Effector memory CD4-positive, alpha-beta T cell (primary cell): ENCODE measurements around the gene ARHGEF4.

ENCODE experiments used
- DNase-seq, 3 donors: peaks; one replicate each; pipeline ENCODE4 v3.0.0-alpha.2; 2020
- H3K27ac ChIP-seq: 2 replicates; pipeline ENCODE4 v1.7.0; 2013; ENCODE audit warnings: mild to moderate bottlenecking, low read length, moderate library complexity; ENCODE audit not compliant: insufficient read depth, poor library complexity, severe bottlenecking
- H3K27me3 ChIP-seq: replicated peaks from 2 replicates; pipeline ENCODE4 v1.7.0; 2013; ENCODE audit warnings: mild to moderate bottlenecking, low read length; ENCODE audit not compliant: insufficient read depth, control insufficient read depth, poor library complexity, severe bottlenecking
- H3K36me3 ChIP-seq: 2 replicates; pipeline ENCODE4 v1.7.0; 2013; ENCODE audit warnings: mild to moderate bottlenecking, low read length, moderate library complexity; ENCODE audit not compliant: control insufficient read depth, insufficient read depth
- H3K4me1 ChIP-seq: 2 replicates; pipeline ENCODE4 v1.7.0; 2013; ENCODE audit warnings: low read length, mild to moderate bottlenecking; ENCODE audit not compliant: control insufficient read depth, insufficient read depth, poor library complexity, severe bottlenecking
- H3K4me3 ChIP-seq: 2 replicates; pipeline ENCODE4 v1.7.0; 2013; ENCODE audit warnings: low read length, low read depth, mild to moderate bottlenecking; ENCODE audit not compliant: insufficient read depth, poor library complexity, severe bottlenecking
- H3K9me3 ChIP-seq: 2 replicates; pipeline ENCODE4 v1.7.0; 2013; ENCODE audit warnings: mild to moderate bottlenecking, low read length, moderate library complexity; ENCODE audit not compliant: control insufficient read depth

ARHGEF4 gene

GRCh38 chr2:130819608-130820278 lies 17.0 kb upstream of the ARHGEF4 start:
- H3K27me3 ChIP-seq, result no peaks in the 10 kb centered on the region
- no peak overlapping the region for H3K27ac ChIP-seq
- H3K9me3 ChIP-seq, result no peaks in the 10 kb centered on the region
- H3K4me1 ChIP-seq, result peaks cover 9% of the 10 kb centered on the region
- DNase-seq, result no peak
- no peaks in the 10 kb centered on the region for H3K36me3 ChIP-seq
- no peak overlapping the region for H3K4me3 ChIP-seq

GRCh38 chr2:130820279-130820861 lies 16.3 kb upstream of the ARHGEF4 start:
- Histone ChIP-seq H3K36me3 (no peaks in the 10 kb centered on the region), H3K4me1 (peaks cover 12% of the 10 kb centered on the region), H3K27me3 (no peaks in the 10 kb centered on the region), H3K27ac (no peak overlapping the region), H3K9me3 (no peaks in the 10 kb centered on the region), H3K4me3 (no peak overlapping the region)
- DNase-seq, result no peak

GRCh38 chr2:130821867-130822266 lies 14.8 kb upstream of the ARHGEF4 start:
- no peaks in the 10 kb centered on the region for H3K9me3 ChIP-seq
- H3K27me3 ChIP-seq, result no peaks in the 10 kb centered on the region
- no peaks in the 10 kb centered on the region for H3K36me3 ChIP-seq
- H3K4me3 ChIP-seq, result no peak overlapping the region
- peaks cover 12% of the 10 kb centered on the region for H3K4me1 ChIP-seq
- DNase-seq, result no peak
- H3K27ac ChIP-seq, result no peak overlapping the region

- H3K4me1 ChIP-seq, result peaks cover 12% of the 10 kb centered on the region
- H3K27me3 ChIP-seq, result no peaks in the 10 kb centered on the region
- H3K27ac ChIP-seq, result no peak overlapping the region
- H3K4me3 ChIP-seq, result no peak overlapping the region
- no peaks in the 10 kb centered on the region for H3K9me3 ChIP-seq
- no peak for DNase-seq
- no peaks in the 10 kb centered on the region for H3K36me3 ChIP-seq
Observed at GRCh38 chr2:130822766-130823165, 13.9 kb upstream of the ARHGEF4 start.

GRCh38 chr2:130823171-130823885 lies 13.4 kb upstream of the ARHGEF4 start:
- H3K9me3 ChIP-seq, result no peaks in the 10 kb centered on the region
- H3K27me3 ChIP-seq, result no peaks in the 10 kb centered on the region
- DNase-seq, result no peak
- H3K4me1 ChIP-seq, result peaks cover 12% of the 10 kb centered on the region
- no peak overlapping the region for H3K4me3 ChIP-seq
- no peaks in the 10 kb centered on the region for H3K36me3 ChIP-seq
- H3K27ac ChIP-seq, result no peak overlapping the region

GRCh38 chr2:130823886-130824491 lies 12.7 kb upstream of the ARHGEF4 start:
- H3K9me3 ChIP-seq, result no peaks in the 10 kb centered on the region
- no peak for DNase-seq
- H3K27me3 ChIP-seq, result no peaks in the 10 kb centered on the region
- no peaks in the 10 kb centered on the region for H3K36me3 ChIP-seq
- no peak overlapping the region for H3K27ac ChIP-seq
- H3K4me1 ChIP-seq, result peaks cover 12% of the 10 kb centered on the region
- H3K4me3 ChIP-seq, result peak overlapping the region; percentile 20

- H3K27me3 ChIP-seq, result no peaks in the 10 kb centered on the region
- DNase-seq, result peak; percentile 58 to 69 (median 61)
- no peaks in the 10 kb centered on the region for H3K36me3 ChIP-seq
- H3K4me1 ChIP-seq, result peaks cover 12% of the 10 kb centered on the region
- no peak overlapping the region for H3K27ac ChIP-seq
- H3K9me3 ChIP-seq, result no peaks in the 10 kb centered on the region
- H3K4me3 ChIP-seq, result peak overlapping the region; percentile 20
Observed at GRCh38 chr2:130824492-130825061, 12.1 kb upstream of the ARHGEF4 start.

- no peaks in the 10 kb centered on the region for H3K9me3 ChIP-seq
- H3K27me3 ChIP-seq, result no peaks in the 10 kb centered on the region
- H3K4me3 ChIP-seq, result no peak overlapping the region
- H3K36me3 ChIP-seq, result no peaks in the 10 kb centered on the region
- no peak overlapping the region for H3K27ac ChIP-seq
- no peak for DNase-seq
- peaks cover 12% of the 10 kb centered on the region for H3K4me1 ChIP-seq
Observed at GRCh38 chr2:130825231-130825965, 11.3 kb upstream of the ARHGEF4 start.

- H3K27me3 ChIP-seq, result no peaks in the 10 kb centered on the region
- no peak overlapping the region for H3K27ac ChIP-seq
- H3K4me1 ChIP-seq, result peaks cover 12% of the 10 kb centered on the region
- no peak overlapping the region for H3K4me3 ChIP-seq
- no peaks in the 10 kb centered on the region for H3K36me3 ChIP-seq
- no peaks in the 10 kb centered on the region for H3K9me3 ChIP-seq
- no peak for DNase-seq
Observed at GRCh38 chr2:130825966-130826253, 10.8 kb upstream of the ARHGEF4 start.
